GM19099 (cell line): ENCODE data around the gene C2CD4A.

ENCODE experiments used
- POLR2A ChIP-seq: IDR thresholded peaks from 3 replicates; pipeline ENCODE4 v1.6.1; 2011; ENCODE audit warnings: low read depth; ENCODE audit not compliant: insufficient read length; ENCODE audit errors: extremely low read depth

C2CD4A gene

DNA sequence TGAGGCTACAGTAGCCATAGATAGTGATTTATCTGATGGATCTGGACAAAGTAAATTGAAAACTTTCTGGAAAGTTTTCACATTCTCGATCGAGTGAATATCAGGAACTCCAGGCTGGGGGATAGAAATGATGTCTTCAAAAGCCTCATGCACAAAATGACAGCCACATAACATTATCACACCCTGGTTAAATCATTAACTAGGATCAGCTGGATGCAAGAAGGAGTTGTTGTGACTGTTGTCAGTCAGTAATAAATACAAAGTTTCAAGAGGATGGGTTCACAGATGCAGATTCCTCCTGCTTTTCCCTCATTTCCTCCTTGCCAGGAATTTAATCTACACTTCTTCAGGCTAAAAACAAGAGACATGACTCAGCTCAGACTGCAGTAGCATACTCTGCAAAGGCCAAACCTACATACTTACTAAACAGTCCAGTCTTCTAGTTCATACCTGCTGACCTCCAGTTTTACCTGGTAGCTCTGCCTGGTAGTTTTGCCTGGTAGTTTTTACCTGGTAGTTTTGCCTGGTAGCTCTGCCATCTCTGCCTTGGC lies 40.9 kb downstream of the C2CD4A start:
- TF ChIP-seq POLR2A = no peak

GRCh38 chr15:62108411-62108810 lies 41.6 kb downstream of the C2CD4A start:
- TF ChIP-seq POLR2A = no peak

DNA sequence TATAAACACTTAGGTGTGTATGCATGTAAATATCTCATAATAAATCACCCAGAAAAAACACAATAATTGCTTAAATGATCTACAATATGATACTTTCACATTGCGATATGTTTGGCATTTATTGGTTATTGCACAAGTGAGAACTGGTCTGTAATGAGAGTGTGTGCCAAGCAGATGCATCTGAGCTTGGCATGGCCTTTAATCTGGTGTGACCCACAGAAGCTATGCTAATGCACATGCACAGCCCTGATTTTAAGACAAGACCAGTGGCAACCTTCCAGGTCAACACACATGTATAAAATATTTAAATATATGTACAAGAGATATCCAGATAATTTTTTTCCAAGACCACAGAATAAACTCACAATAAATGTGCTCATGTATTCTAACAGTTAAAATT lies 42.7 kb downstream of the C2CD4A start:
- no peak for TF ChIP-seq POLR2A

DNA sequence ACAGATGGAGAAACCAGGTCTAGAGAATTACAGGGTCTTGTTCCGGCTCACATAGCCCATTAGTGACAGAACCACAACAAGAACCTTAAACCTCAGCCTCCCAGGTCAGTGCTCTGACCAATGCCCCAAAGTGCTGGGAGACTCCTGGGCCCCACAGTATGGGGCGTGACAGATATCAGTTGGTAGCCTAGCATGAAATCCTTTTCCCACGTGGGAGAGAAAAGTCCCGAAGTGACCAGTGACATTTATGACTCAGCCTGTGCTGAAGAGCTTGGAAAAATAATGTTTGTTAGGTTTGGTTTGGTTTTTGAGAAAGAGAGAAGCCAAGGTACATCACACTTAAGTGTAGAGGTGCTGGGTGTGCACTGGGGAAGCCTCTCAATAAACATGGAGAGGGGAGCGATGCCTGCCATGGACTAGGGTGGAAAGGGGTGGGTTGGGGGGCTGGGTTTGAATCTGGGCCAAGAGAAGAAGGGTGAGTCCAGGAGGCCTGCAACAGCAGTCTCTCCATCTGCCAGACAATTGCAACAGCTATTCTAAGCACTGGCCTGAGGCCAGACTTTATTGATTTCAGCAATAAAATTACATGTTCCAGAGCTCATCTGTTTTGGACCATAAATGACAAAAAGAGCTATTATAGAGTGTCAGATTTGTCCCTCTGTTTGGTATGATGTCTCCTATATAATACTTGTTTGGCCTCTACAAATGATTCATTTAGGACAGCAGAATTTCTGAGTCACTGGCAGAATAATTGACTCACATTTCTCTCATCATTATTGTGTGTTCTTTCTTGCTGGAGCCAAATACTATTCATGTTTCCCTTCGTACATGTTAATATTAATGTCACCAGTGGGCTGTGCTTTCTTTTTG lies 43.4 kb downstream of the C2CD4A start:
- no peak for TF ChIP-seq POLR2A

GRCh38 chr15:62112081-62112480 lies 45.3 kb downstream of the C2CD4A start:
- TF ChIP-seq POLR2A = no peak

DNA sequence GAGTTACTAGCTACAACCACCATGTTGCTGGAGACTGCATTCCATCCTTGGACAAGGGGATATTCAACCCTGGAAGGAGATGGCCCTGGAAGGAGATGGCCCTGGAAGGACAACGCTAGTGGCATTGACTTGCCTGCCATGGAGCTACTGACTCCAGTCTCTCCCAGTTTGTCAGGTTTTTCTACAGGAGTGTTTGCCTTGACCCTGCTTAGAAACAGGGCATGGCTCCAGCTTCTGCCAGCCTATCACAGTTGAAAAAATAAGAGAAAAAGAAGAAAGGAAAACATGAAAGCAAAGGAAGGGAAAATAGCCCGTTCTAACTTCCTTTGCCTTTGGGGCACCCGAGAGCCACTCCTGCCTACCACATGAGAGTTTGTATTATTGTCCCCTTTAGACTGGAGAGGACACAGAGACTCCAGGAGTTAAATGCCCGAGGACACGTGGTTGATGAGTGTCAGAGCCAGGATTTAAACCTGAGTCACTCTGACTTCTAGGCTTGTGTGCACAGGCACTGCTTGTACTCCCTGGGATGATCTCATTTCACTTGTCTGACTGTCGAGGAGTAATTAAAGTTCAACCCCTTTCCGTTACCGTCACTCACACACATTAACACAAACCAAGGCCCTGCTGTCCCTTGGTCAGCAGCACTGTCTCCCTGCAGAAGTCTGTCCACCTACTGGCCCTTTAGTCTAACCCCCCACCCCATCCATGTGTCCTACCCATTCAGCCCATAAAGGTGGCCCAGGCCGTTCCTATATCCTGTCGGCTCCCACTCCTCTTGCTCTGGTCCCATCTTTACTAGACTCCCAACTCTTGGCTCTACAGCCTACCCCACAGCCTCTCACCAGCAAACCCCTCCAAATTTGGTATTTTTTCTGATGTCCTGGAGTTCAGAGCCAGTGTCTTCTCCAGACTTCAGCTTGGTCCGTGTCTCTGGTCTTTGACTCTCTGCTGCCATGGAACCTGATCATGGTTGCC lies 46.1 kb downstream of the C2CD4A start:
- no peak for TF ChIP-seq POLR2A

- TF ChIP-seq POLR2A = no peak
Measured at GRCh38 chr15:62115847-62116246, 49.1 kb downstream of the C2CD4A start.

GRCh38 chr15:62118520-62119226 lies 51.9 kb downstream of the C2CD4A start:
- TF ChIP-seq POLR2A = no peak

DNA sequence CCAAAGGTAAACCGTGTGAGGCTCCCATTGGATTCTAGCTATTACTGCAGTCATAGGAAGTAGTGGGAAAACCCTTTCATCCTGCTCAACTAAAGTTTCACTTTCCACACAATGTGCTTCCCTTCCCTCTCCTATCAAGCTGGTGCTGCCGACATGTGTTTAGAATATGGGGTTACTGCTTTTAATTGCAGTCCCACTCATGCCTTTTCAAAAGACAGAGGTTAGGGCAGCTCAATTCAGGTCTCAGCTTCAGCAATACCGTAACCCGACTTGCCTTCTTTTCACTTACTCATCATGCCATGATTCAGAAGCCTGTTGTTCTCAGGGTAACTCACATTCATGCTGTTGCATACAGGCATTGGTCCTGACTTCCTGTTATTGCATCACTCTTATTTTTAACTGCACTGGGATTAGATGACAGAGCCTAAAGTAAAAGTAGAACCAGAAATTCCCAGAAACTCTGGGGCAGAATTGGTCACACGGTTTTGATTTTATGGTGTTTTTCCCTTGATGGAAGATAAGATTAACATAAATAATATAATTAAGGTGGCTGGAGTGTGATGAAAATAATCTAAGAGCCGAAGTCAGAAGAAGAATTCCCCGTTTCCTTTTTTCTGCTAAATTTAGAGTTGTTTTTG lies 52.6 kb downstream of the C2CD4A start:
- TF ChIP-seq POLR2A = no peak

DNA sequence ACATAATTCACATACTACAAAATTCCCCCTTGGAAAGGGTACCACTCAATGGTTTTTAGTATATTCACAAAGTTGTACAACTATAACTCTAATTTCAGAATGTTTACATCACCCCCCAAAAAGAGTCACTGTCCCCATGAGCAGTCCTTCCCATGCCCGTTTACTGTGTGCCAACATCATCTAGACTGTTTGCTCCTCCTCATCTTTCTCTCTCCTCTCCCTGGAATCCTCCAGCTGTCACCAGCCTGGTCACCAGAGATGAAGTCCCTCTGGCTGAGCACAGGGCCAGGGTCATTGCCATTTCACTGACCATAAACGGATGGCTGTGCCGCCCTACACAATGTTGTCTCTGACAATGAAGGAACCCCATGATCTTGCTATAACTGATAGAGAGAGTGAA lies 53.1 kb downstream of the C2CD4A start:
- no peak for TF ChIP-seq POLR2A
